Lower leg skin (tissue), 3 donors: ENCODE data around the gene RCHY1.

Source experiments
- CTCF ChIP-seq, 3 donors: fragments of 450-650 bp; IDR thresholded peaks; one replicate each; pipeline ENCODE4 v1.5.1; 2016; ENCODE audit warnings: antibody characterized with exemption in 3 of 3, mild to moderate bottlenecking in 3 of 3, moderate library complexity in 2 of 3
- POLR2A ChIP-seq, 2 donors: fragments of 450-650 bp; IDR thresholded peaks; one replicate each; pipeline ENCODE4 v1.6.1; 2016 to 2017; ENCODE audit warnings: antibody characterized with exemption in 2 of 2, mild to moderate bottlenecking in 1 of 2, moderate library complexity in 1 of 2

GRCh38 chr4:75549019-75549418 is 34.8 kb upstream of the RCHY1 start:
- TF ChIP-seq CTCF (IDR thresholded peaks at IDR 0.05) (no peak), POLR2A (IDR thresholded peaks at IDR 0.05) (no peak)
